ENCODE results near the gene TBC1D24. TPM values are rescaled to one million over a fixed set of nuclear protein-coding genes. Genes with fewer than 3 reads are reported as not detected.

TBC1D24 gene
- total and polyA plus RNA-seq, 9 of the 15 experiments (the other 6 are each of a cell fraction or from before 2014, with no cell fraction given): 1.7 to 22.6 (median 7.2) TPM

- TF ChIP-seq RB1 (IDR thresholded peaks at IDR 0.05; ENCODE audit: low read depth) (peak; percentile 67; the same call in 1 of the 2 replicates), ZNF586 (CRISPR knock-in tag; conservative IDR thresholded peaks at IDR 0.05) (no peak), TCFL5 (CRISPR knock-in tag; conservative IDR thresholded peaks at IDR 0.05) (no peak), BACH1 (tag; IDR thresholded peaks at IDR 0.05) (no peak), PHF8 (IDR thresholded peaks at IDR 0.05; ENCODE audit: borderline replicate concordance, low read length) (no peak), REST (IDR thresholded peaks at IDR 0.05; ENCODE audit: borderline replicate concordance) (peak; percentile 86), REST (CRISPR knock-in tag; IDR thresholded peaks at IDR 0.05; ENCODE audit: low read depth) (no peak), ZNF318 (IDR thresholded peaks at IDR 0.05; ENCODE audit: borderline replicate concordance in 1 of 2, low read depth in 1 of 2) (no peak)
Observed at GRCh38 chr16:2500918-2501750, 26.2 kb downstream of the TBC1D24 start (continued).
